Osteoblast (primary cell): ENCODE results near the gene CNOT6L. TPM values are rescaled to one million over a fixed set of nuclear protein-coding genes. Genes with fewer than 3 reads are reported as not detected.

Source experiments
- DNase-seq: peaks from one replicate; pipeline ENCODE4 v3.0.0; 2011; ENCODE audit warnings: low spot score, mixed read lengths; ENCODE audit not compliant: insufficient read length; ENCODE audit errors: missing footprints
- H2AFZ ChIP-seq: 2 replicates; pipeline ENCODE4 v1.6.0; 2011; ENCODE audit warnings: mild to moderate bottlenecking, low read length
- H3K27ac ChIP-seq: 2 replicates; pipeline ENCODE4 v1.5.1; 2011; ENCODE audit warnings: mild to moderate bottlenecking, low read depth, low read length, moderate library complexity
- H3K27me3 ChIP-seq: 2 replicates; pipeline ENCODE4 v1.6.0; 2012; ENCODE audit warnings: mild to moderate bottlenecking, control low read depth, inconsistent platforms, low read length, moderate library complexity; ENCODE audit not compliant: insufficient read depth
- H3K36me3 ChIP-seq: 2 replicates; pipeline ENCODE4 v1.5.1; 2011; ENCODE audit warnings: mild to moderate bottlenecking, low read length, control low read depth, moderate library complexity; ENCODE audit not compliant: insufficient read depth
- H3K4me1 ChIP-seq: 2 replicates; pipeline ENCODE4 v1.5.1; 2011; ENCODE audit warnings: mild to moderate bottlenecking, low read length, control low read depth, moderate library complexity; ENCODE audit not compliant: insufficient read depth
- H3K4me2 ChIP-seq: 2 replicates; pipeline ENCODE4 v1.6.0; 2011; ENCODE audit warnings: mild to moderate bottlenecking, low read length; ENCODE audit not compliant: insufficient read depth
- H3K4me3 ChIP-seq: fragments of 200-600 bp; sonication (generic); 3 replicates; pipeline ENCODE4 v1.5.1; 2012; ENCODE audit warnings: mild to moderate bottlenecking, low read length, inconsistent platforms; ENCODE audit not compliant: insufficient read depth
- H3K79me2 ChIP-seq: 2 replicates; pipeline ENCODE4 v1.6.0; 2012; ENCODE audit warnings: mild to moderate bottlenecking, low read length, control low read depth, inconsistent platforms; ENCODE audit not compliant: insufficient read depth
- H3K9me3 ChIP-seq: 2 replicates; pipeline ENCODE4 v1.5.1; 2011; ENCODE audit warnings: low read depth, low read length, control low read depth
- H4K20me1 ChIP-seq: 2 replicates; pipeline ENCODE4 v1.6.0; 2012; ENCODE audit warnings: mild to moderate bottlenecking, low read length, control low read depth; ENCODE audit not compliant: insufficient read depth
- CTCF ChIP-seq: IDR thresholded peaks from 2 replicates; pipeline ENCODE4 v1.5.1; 2011; ENCODE audit warnings: mild to moderate bottlenecking, low read depth, low read length, moderate library complexity; ENCODE audit errors: extremely low read depth
- total RNA-seq: library from RNA; depleted of rRNA; stranded (reverse); fragments of >200 nt; gene quantifications from 2 replicates; pipeline ENCODE4 v1.2.3, GENCODE V29; 2012

The CNOT6L gene
- total RNA-seq, 1 donor = 15.2 TPM

- Histone ChIP-seq H3K79me2 (peaks cover 22% of the 10 kb centered on the region), H3K4me2 (peak overlapping the region; percentile 88), H3K36me3 (no peaks in the 10 kb centered on the region), H2AFZ (peak overlapping the region; percentile 99), H3K4me3 (peak overlapping the region; percentile 85), H4K20me1 (peaks cover 14% of the 10 kb centered on the region), H3K27ac (peak overlapping the region; percentile 75), H3K4me1 (peaks cover 15% of the 10 kb centered on the region), H3K27me3 (no peaks in the 10 kb centered on the region), H3K9me3 (no peaks in the 10 kb centered on the region)
- TF ChIP-seq CTCF = no peak
- peak; percentile 72 for DNase-seq
Measured at GRCh38 chr4:77820649-77821561, 1.7 kb upstream of the CNOT6L start.

GRCh38 chr4:77819843-77820648, 878 bp upstream of the CNOT6L start:
- Histone ChIP-seq H3K36me3 (no peaks in the 10 kb centered on the region), H2AFZ (peak overlapping the region; percentile 99), H3K79me2 (peaks cover 31% of the 10 kb centered on the region), H3K27ac (peak overlapping the region; percentile 75), H3K27me3 (no peaks in the 10 kb centered on the region), H3K9me3 (no peaks in the 10 kb centered on the region), H4K20me1 (peaks cover 23% of the 10 kb centered on the region), H3K4me2 (peak overlapping the region; percentile 88), H3K4me1 (peaks cover 15% of the 10 kb centered on the region), H3K4me3 (peak overlapping the region; percentile 85)
- no peak for TF ChIP-seq CTCF
- peak; percentile 96 for DNase-seq

- peak; percentile 80 for DNase-seq
- Histone ChIP-seq H2AFZ (peak overlapping the region; percentile 99), H3K36me3 (no peaks in the 10 kb centered on the region), H3K79me2 (peaks cover 37% of the 10 kb centered on the region), H4K20me1 (peaks cover 23% of the 10 kb centered on the region), H3K4me2 (peak overlapping the region; percentile 88), H3K27me3 (no peaks in the 10 kb centered on the region), H3K4me1 (peaks cover 15% of the 10 kb centered on the region), H3K9me3 (no peaks in the 10 kb centered on the region), H3K4me3 (peak overlapping the region; percentile 85), H3K27ac (peak overlapping the region; percentile 78)
- no peak for TF ChIP-seq CTCF
Measured at GRCh38 chr4:77819404-77819842, 255 bp upstream of the CNOT6L start.
